RCC 7860 (cell line): Measurements from ENCODE around the gene RIMS4.

Experiments
- DNase-seq: peaks from one replicate; pipeline ENCODE4 v3.0.0-alpha.2; 2015; ENCODE audit warnings: low spot score
- FAIRE-seq: peaks from 2 replicates; lab custom pipeline; 2012; peaks lifted over from hg19 to GRCh38; lab: Jason Lieb, UNC

RIMS4 gene

GRCh38 chr20:44810391-44811149 lies at the start of gene RIMS4:
TSS of gene RIMS4 (minus strand) at chr20:44810546. CDS start at chr20:44810271, 275 bp downstream.
- FAIRE-seq = no peak
- DNase-seq = no peak

GRCh38 chr20:44858606-44859360 lies 48.4 kb upstream of the RIMS4 start:
- FAIRE-seq (no peak), DNase-seq (no peak)

DNA sequence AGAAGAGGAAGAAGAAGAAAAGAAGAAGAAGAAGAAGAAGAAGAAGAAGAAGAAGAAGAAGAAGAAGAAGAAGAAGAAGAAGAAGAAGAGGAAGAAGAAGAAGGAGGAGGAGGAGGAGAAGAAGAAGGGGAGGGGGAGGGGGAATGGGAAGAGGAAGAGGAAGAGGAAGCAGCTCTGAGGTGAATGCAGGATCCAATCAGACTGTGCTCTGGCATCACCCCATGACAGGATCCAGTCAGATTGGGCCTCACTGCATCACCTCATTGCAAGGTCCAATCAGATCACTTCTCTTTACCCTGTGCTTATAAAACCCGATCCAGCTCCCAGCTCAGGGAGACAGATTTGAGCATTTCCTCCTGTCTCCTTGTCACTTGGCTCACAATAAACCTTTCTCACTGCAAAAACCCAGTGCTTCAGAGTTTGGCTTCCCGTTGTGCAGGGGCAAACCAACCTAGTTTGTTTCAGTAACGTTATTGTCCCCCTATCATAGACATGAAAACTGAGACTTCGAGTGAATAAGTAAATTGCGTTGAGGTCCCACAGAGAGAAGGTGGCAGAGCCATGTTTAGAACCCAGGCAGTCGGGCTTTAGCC lies 46.6 kb upstream of the RIMS4 start:
- DNase-seq = no peak
- FAIRE-seq = no peak

- FAIRE-seq (no peak), DNase-seq (no peak)
These were observed 46.1 kb upstream of the RIMS4 start for GRCh38 chr20:44856442-44856841.

- DNase-seq (no peak), FAIRE-seq (no peak)
These were observed 41.2 kb upstream of the RIMS4 start for GRCh38 chr20:44851545-44851944.

DNA sequence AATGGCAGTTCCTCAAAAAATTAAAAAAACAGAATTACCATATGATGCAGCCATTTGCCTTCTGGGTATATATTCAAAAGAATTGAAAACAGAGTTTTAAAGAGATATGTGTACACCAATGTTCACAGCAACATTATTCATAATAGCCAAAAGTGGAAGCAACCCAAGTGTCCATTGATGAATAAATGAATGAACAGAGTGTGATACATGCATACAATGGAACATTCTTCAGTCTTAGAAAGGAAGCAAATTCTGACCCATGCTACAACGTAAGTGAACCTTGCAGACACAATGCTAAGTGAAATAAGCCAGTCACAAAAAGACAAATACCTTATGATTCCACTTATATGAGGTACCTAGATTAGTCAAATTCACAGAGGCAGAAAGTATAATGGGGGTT lies 40.5 kb upstream of the RIMS4 start:
- FAIRE-seq (no peak), DNase-seq (no peak)

DNA sequence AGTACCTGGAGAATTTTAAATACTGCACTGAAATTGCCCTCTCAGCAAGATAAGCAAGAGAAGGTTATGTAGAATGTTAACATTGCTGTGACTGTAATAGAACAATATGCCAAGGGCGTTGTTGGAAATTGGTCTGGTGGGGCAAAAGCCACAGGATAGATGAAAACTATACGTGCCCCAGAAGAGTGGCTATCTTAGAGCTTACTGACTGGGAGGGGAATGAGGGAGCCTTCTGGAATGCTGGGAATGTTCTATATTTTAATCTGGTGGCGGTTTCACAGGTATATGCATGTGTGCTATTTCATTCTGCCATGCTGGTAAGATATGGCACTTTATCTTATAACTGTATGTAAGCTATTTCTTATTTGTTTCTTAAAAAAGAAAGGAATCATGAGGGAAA lies 39.9 kb upstream of the RIMS4 start:
- no peak for FAIRE-seq
- DNase-seq = no peak

- no peak for FAIRE-seq
- DNase-seq = no peak
These were observed 39.4 kb upstream of the RIMS4 start for GRCh38 chr20:44849703-44850102.

DNA sequence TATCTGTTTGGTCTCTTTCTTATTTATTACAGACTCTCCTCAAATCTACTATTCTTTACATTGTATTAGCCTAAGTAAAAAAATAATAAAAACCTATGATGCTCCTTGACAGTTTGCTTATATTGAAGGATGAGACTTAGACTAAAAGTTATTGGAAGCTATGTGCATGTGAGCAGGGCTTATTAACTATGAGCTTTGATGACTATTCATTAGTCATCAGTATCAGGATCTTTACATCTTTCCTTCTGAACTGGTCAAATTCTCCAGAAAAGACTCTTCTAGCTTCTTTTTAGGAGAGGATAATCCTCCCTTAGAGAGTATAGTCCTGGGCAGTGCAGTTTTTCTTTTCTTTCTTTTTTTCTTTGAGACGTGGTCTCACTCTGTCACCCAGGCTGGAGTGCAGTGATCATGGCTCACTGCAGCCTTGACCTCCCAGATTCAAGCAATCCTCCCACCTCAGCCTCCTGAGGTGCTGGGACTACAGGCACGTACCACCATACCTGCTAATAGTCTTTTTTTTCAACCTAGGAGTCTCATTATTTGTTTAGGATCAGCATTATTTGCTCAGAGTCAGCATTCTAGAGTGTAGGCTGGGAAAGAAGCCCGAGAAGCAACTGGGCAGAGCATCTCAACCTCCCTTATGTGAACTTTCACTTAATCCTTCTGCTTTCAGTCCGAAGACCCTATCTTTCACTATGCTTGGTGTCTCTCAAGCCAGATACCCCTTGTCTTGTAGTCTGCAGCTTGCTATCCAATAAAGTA lies 38.1 kb upstream of the RIMS4 start:
- FAIRE-seq (no peak), DNase-seq (no peak)

GRCh38 chr20:44843876-44844275 lies 33.5 kb upstream of the RIMS4 start:
- FAIRE-seq (no peak), DNase-seq (no peak)

DNA sequence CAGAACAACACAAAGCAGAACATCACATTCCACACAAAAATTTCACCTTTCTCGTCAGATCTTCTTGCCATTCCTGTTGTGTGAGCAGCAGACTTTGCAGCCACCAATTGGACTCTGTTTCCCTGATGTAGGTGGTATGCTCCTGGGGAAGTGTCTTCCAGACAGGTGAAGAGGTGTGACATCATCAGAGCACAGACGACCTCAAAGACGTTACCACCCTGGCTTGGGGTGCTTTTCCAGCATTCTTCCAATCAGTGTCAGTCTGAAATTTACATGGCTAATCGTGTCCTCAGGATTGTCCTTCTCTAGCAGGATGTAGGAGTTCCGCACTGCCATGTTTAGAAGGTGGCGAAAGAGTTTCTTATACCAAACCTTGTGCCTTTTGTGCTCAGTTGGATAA lies 31.6 kb upstream of the RIMS4 start:
- no peak for DNase-seq
- no peak for FAIRE-seq

- FAIRE-seq (no peak), DNase-seq (no peak)
These were observed 30.5 kb upstream of the RIMS4 start for GRCh38 chr20:44840826-44841225.

GRCh38 chr20:44839481-44839880 lies 29.1 kb upstream of the RIMS4 start:
- no peak for DNase-seq
- no peak for FAIRE-seq

DNA sequence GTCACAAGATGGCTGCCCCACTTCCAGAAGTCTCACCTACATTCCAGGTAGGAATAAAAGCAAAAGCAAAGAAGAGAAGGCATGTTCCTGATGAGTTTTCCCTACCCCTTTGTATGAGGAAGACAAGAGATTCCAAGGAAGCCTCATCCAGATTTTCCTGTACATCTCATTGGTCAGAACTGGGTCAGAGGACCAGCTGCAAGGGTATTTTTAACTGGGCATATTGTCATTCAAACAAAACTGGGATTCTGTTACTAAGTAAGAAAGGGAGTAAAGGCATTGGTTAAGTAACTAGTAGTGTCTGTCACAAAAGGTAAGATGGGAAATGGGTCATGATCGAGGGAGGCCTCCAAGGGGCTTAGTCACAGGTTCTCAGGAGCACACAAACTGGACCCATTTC lies 28.2 kb upstream of the RIMS4 start:
- no peak for FAIRE-seq
- no peak for DNase-seq

DNA sequence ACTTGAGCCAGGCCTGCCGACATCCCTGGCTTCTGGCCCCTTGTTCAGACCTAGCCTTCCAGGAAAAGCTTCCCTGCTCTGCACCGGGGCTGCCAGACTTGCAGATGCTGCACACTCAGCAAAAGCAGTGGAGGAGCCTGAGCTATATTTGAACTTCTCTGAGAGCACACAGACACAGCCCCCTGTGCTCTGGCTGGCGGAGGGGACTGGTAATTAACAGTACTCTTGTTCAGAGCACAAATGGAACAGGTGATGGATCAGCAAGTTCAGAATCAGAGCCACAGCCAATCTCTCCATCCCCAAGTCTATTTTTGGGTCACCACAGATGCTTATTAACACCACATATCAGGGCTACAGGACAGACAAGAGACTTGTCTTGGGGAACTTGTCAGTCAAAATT lies 27.6 kb upstream of the RIMS4 start:
- DNase-seq (no peak), FAIRE-seq (no peak)

GRCh38 chr20:44836601-44837120 lies 26.3 kb upstream of the RIMS4 start:
- FAIRE-seq (no peak), DNase-seq (no peak)

GRCh38 chr20:44835661-44836221 lies 25.4 kb upstream of the RIMS4 start:
- no peak for DNase-seq

DNA sequence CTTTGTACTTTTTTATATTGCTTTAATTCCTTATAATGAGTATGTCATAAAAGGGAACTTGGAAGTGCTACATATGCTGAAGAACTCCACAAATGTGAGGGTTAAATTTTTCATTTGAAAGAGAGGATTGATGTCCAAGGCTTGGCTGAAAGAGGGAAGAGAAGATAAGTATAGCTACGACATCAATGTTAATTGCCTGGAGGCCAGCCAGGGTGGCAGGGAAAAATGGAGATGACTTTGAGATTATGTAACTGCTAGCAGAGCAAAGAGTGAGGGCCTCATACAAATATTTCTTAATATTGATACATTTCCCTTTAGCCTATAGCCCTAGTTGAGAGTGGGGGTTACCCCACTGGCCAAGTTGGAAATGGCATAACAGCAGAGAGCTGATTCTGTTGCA lies 24.8 kb upstream of the RIMS4 start:
- no peak for DNase-seq
- no peak for FAIRE-seq

More at GRCh38 chr20:44835661-44836221, 25.4 kb upstream of the RIMS4 start:
- no peak for FAIRE-seq

GRCh38 chr20:44834693-44835092 lies 24.3 kb upstream of the RIMS4 start:
- FAIRE-seq = no peak
- DNase-seq = no peak

GRCh38 chr20:44833437-44833836 lies 23.1 kb upstream of the RIMS4 start:
- DNase-seq (no peak), FAIRE-seq (no peak)

DNA sequence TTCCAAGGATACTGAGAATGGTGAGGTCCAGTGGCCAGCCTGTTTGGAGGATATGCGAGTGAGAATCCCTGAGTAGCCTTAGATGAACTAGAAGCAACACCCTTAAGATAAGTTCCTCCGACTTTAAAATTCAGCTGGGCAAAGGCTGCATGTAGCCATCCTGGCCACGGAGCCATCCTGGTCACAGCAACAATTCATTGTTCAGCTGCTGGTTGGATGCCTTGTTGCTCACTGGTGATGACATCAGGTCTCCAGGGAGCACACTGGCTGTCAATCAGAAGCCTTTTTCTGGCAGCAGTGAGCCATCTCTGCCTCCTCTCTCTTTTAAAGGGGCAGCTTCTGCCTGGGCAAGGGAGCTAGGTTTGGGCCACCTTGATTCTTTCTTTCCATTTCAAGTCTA lies 22.4 kb upstream of the RIMS4 start:
- FAIRE-seq = no peak
- DNase-seq = no peak
